Neural progenitor cell (in vitro differentiated cells): ENCODE measurements around the gene DZIP1.

Experiments
- CTCF ChIP-seq: fragments of 200-600 bp; sonication (generic); IDR thresholded peaks from 2 replicates; pipeline ENCODE4 v1.5.1; 2017; ENCODE audit warnings: antibody characterized with exemption, mild to moderate bottlenecking
- EZH2phosphoT487 ChIP-seq: fragments of 200-600 bp; sonication (generic); IDR thresholded peaks from 2 replicates; pipeline ENCODE4 v1.6.1; 2017; ENCODE audit warnings: antibody characterized with exemption

GRCh38 chr13:95676105-95676761, 31.7 kb upstream of the DZIP1 start:
- TF ChIP-seq EZH2phosphoT487 = no peak
- no peak for TF ChIP-seq CTCF
